PC-9 (cell line): Measurements from ENCODE around the gene ERMN.

ENCODE experiments used
- CTCF ChIP-seq: fragments of 200-600 bp; sonication (generic); conservative IDR thresholded peaks from 2 replicates; pipeline ENCODE4 v1.6.1; 2017; ENCODE audit warnings: mixed run types, antibody characterized with exemption, mild to moderate bottlenecking, moderate library complexity
- EZH2 ChIP-seq: fragments of 200-600 bp; sonication (generic); IDR thresholded peaks from 2 replicates; pipeline ENCODE4 v1.8.0; 2017; ENCODE audit warnings: antibody characterized with exemption, low read depth

- TF ChIP-seq CTCF, result no peak
- TF ChIP-seq EZH2, result no peak
Measured at GRCh38 chr2:157333304-157334047, 7.9 kb upstream of the ERMN start.
